RWPE2 (cell line): ENCODE data around the gene FITM1.

Source experiments
- ATAC-seq: fragments of 200-7000 bp; cut with Tn5 transposase; 3 replicates; pipeline ENCODE4 v1.9.1; 2021; ENCODE audit warnings: low read depth
- DNase-seq: peaks from one replicate; pipeline ENCODE4 v3.0.0-alpha.2; 2020; ENCODE audit warnings: low spot score
- H3K27ac ChIP-seq: fragments of 450-650 bp; 2 replicates; pipeline ENCODE4 v1.5.1; 2017; ENCODE audit warnings: mild to moderate bottlenecking; ENCODE audit not compliant: poor library complexity, severe bottlenecking
- H3K27me3 ChIP-seq: fragments of 250-450 bp; sonication (Bioruptor Pico); 2 replicates; pipeline ENCODE4 v1.5.1; 2021; ENCODE audit warnings: mild to moderate bottlenecking, moderate library complexity; ENCODE audit not compliant: insufficient read depth, poor library complexity, severe bottlenecking
- H3K36me3 ChIP-seq: fragments of 250-450 bp; sonication (Bioruptor Pico); 2 replicates; pipeline ENCODE4 v1.5.1; 2020; ENCODE audit warnings: low read depth, mild to moderate bottlenecking, moderate library complexity
- H3K4me1 ChIP-seq: fragments of 250-450 bp; sonication (Bioruptor Pico); 2 replicates; pipeline ENCODE4 v1.5.1; 2021; ENCODE audit warnings: mild to moderate bottlenecking, moderate library complexity; ENCODE audit not compliant: insufficient read depth, poor library complexity, severe bottlenecking
- H3K4me3 ChIP-seq: fragments of 250-450 bp; sonication (Bioruptor Pico); 2 replicates; pipeline ENCODE4 v1.5.1; 2021; ENCODE audit warnings: mild to moderate bottlenecking, moderate library complexity; ENCODE audit not compliant: severe bottlenecking
- H3K9me3 ChIP-seq: fragments of 250-450 bp; sonication (Bioruptor Pico); 2 replicates; pipeline ENCODE4 v1.5.1; 2021; ENCODE audit warnings: mild to moderate bottlenecking, moderate library complexity; ENCODE audit not compliant: severe bottlenecking
- CTCF ChIP-seq: fragments of 450-650 bp; IDR thresholded peaks from one replicate; pipeline ENCODE4 v1.5.1; 2017; ENCODE audit warnings: mild to moderate bottlenecking, moderate library complexity; ENCODE audit not compliant: poor library complexity, severe bottlenecking

Gene FITM1

GRCh38 chr14:24110060-24110459, 20.4 kb upstream of the FITM1 start:
- Histone ChIP-seq H3K27me3 (no peaks in the 10 kb centered on the region), H3K9me3 (no peaks in the 10 kb centered on the region), H3K4me3 (no peak overlapping the region), H3K27ac (peak overlapping the region; percentile 11), H3K4me1 (peaks cover 29% of the 10 kb centered on the region), H3K36me3 (0 out of 2 replicates have a peak, but pooled peaks cover under 1% of the 10 kb centered on the region)
- ATAC-seq (no peak), DNase-seq (no peak)
- TF ChIP-seq CTCF, result no peak

- peaks cover 29% of the 10 kb centered on the region for H3K4me1 ChIP-seq
- H3K36me3 ChIP-seq, result no peaks in the 10 kb centered on the region
- H3K4me3 ChIP-seq, result no peak overlapping the region
- no peak for DNase-seq
- no peak for TF ChIP-seq CTCF
- peak overlapping the region; percentile 11 for H3K27ac ChIP-seq
- no peaks in the 10 kb centered on the region for H3K9me3 ChIP-seq
- ATAC-seq, result no peak
- H3K27me3 ChIP-seq, result no peaks in the 10 kb centered on the region
These were observed 19.9 kb upstream of the FITM1 start for GRCh38 chr14:24110523-24110922.

- Histone ChIP-seq H3K27ac (peak overlapping the region; percentile 92), H3K36me3 (peaks cover 20% of the 10 kb centered on the region), H3K4me3 (peak overlapping the region; percentile 57), H3K9me3 (no peaks in the 10 kb centered on the region), H3K4me1 (peaks cover 20% of the 10 kb centered on the region), H3K27me3 (no peaks in the 10 kb centered on the region)
- no peak for DNase-seq
- peak; percentile 0; the same call in 2 of the 3 replicates for ATAC-seq
- no peak for TF ChIP-seq CTCF
These were observed 17.1 kb upstream of the FITM1 start for GRCh38 chr14:24113379-24113800.

- peak overlapping the region; percentile 92 for H3K27ac ChIP-seq
- TF ChIP-seq CTCF, result peak; percentile 8
These were observed 16.5 kb upstream of the FITM1 start for GRCh38 chr14:24113801-24114531.

More at GRCh38 chr14:24113801-24114531, 16.5 kb upstream of the FITM1 start:
- Histone ChIP-seq H3K4me1 (peaks cover 16% of the 10 kb centered on the region), H3K36me3 (peaks cover 26% of the 10 kb centered on the region), H3K4me3 (peak overlapping the region; percentile 57), H3K27me3 (no peaks in the 10 kb centered on the region), H3K9me3 (no peaks in the 10 kb centered on the region)
- ATAC-seq, result peak; percentile 50
- peak; percentile 95 for DNase-seq
